ENCODE measurements around the gene CYSRT1. TPM values are rescaled to one million over a fixed set of nuclear protein-coding genes. Genes with fewer than 3 reads are reported as not detected.

The CYSRT1 gene
- total RNA-seq, 4 donors from 2014 or later = 40.2 to 119 (median 67.6) TPM

DNA sequence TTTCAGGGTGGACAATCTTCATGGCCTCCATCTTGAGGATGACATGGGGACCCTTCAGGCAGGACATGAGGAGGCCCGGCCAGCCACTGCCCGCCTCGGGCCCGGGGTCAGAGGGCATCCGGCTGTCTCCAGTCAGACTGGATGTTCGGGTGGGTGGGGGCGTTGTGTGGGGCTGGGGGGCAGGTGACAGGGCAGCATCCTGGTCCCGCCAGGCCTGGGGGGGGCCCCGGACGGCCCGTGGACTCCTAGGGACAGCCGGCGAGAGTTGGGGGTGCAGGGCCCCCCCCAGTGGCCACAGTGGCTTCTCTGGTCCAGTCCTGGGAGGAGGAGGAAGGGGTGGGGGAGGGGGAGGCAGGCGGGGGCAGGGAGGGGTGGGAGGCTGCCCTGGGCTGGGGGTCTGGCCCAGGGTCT, 3.9 kb upstream of the CYSRT1 start:
- no peak for TF ChIP-seq POLR2A (IDR thresholded peaks at IDR 0.05)
- TF ChIP-seq, protein P1, sequence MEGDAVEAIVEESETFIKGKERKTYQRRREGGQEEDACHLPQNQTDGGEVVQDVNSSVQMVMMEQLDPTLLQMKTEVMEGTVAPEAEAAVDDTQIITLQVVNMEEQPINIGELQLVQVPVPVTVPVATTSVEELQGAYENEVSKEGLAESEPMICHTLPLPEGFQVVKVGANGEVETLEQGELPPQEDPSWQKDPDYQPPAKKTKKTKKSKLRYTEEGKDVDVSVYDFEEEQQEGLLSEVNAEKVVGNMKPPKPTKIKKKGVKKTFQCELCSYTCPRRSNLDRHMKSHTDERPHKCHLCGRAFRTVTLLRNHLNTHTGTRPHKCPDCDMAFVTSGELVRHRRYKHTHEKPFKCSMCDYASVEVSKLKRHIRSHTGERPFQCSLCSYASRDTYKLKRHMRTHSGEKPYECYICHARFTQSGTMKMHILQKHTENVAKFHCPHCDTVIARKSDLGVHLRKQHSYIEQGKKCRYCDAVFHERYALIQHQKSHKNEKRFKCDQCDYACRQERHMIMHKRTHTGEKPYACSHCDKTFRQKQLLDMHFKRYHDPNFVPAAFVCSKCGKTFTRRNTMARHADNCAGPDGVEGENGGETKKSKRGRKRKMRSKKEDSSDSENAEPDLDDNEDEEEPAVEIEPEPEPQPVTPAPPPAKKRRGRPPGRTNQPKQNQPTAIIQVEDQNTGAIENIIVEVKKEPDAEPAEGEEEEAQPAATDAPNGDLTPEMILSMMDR (IDR thresholded peaks at IDR 0.05) = no peak
- H3K4me3 ChIP-seq (ENCODE audit: low read depth, poor library complexity, severe bottlenecking) = no peak overlapping the region
- 77 to 81% methylated on average over 6 to 8 of the region's 14 CpGs for WGBS, 2 donors
- DNase-seq (ENCODE audit: low spot score in 2 of 2) = no peak
- intact Hi-C loops (cut with DNase I; ENCODE audit: low total_unique reads) = no loop called here

GRCh38 chr9:137221506-137222111, 3.4 kb upstream of the CYSRT1 start:
- DNase-seq (ENCODE audit: low spot score in 2 of 2) = no peak
- 21 to 27% methylated on average over 9 to 28 of the region's 61 CpGs for WGBS, 2 donors
- H3K4me3 ChIP-seq (ENCODE audit: low read depth, poor library complexity, severe bottlenecking) = no peak overlapping the region
- intact Hi-C loops (cut with DNase I; ENCODE audit: low total_unique reads) = no loop called here
- TF ChIP-seq POLR2A (IDR thresholded peaks at IDR 0.05) = no peak
- TF ChIP-seq, protein P1 (IDR thresholded peaks at IDR 0.05) = no peak

DNA sequence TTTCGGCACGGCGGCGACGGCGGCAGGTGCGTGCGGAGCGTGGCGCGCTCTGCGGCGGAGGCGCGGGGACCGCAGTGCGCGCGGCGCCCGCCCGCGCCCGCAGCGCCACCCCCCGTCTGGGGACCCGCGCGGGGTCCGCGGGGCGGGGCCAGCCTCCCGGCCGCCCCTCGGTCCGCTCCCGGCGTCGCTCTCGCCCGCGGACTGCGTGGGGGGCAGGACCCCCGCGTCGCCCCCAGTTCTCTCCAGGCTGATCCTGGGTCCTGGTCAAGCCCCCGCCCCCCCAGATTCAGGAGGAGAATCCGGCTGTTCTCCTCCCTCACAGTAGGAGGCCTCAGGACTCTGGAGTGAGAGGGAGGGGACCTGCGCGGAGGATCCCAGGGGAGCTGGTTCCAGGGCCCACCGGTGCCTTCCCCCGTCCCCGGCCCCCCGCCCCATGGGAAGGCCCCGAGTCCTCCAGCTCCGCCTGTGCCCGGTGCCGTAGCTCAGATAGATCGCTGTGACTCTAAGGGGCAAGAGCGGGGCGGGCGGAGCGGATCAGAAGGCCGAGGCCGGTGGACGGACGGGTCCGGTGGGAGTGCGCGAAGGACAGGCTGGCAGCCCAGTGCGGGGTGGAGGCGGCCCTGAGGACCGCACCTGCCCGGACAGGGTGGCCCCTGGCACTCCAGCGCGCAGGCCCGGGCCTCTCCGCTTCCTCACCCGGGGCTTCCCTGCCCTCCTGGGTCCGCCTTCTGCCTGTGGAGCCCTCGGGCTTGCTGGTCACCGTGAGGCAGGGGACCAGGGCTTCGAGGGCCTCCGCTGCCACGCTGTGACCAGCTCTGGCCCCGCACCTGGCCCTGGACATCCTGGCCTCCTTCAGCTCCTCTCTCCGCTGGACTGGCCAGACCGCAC, 2.5 kb upstream of the CYSRT1 start, which contains the start of gene RNF208:
Gene RNF208 (minus strand): TSS at position 51 of the 888 bp plus-strand sequence. CDS start 1,028 bp downstream, outside the sequence.
- H3K4me3 ChIP-seq (ENCODE audit: low read depth, poor library complexity, severe bottlenecking) = peak within 1 kb of the TSS; percentile 27
- no peak for TF ChIP-seq POLR2A (IDR thresholded peaks at IDR 0.05)
- TF ChIP-seq, protein P1 (IDR thresholded peaks at IDR 0.05) = no peak
- 5 to 10% methylated on average over 12 to 29 of the region's 88 CpGs for WGBS, 2 donors
- intact Hi-C loops (cut with DNase I; ENCODE audit: low total_unique reads) = no loop called here
- DNase-seq (ENCODE audit: low spot score in 2 of 2) = no peak

DNA sequence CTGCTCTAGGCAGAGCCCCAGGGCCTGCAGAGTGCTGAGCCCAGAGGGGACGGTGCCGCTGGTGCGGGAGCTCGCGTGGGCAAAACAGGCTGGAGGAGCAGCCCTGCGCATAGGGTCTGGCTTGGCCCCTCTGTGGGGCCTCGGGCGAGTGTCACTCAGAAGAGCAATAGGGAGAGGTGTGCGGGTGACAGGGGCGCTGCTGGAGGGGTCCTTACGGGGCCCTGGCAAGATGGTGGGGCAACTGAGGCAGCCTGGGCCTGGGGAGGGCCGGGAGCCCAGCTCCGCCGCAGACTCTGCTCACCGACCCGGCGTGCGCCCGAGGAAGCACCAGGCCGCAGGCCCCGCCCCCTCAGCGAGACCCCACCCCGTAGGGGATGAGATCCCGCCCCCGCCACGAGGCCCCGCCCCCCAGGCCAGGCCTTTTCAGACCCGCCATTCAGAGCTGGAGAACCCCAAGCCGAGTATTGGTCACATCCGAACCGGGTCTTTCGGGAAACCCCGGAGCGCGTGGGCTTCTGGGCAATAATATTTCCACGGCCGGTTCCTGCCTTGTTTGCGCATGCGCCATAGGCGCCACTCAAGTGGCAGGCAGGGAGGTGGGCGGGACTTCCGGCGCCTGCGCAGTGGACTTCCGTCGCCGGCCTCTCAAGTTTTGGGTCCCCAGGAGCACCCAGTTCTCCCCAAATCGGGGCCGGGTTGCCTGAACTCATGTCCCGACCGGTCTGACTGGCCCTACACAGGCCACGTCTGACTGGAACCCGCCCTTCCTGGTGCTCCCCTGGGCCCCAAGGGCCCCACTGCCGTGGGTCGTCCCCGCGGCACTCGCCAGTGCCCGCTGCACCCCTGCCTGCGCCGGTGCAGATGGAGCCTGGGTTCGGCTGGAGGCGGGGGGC, 1.6 kb upstream of the CYSRT1 start:
- peak overlapping the region; percentile 48 for H3K4me3 ChIP-seq (ENCODE audit: low read depth, poor library complexity, severe bottlenecking)
- 1% methylated on average over 31 to 44 of the region's 63 CpGs for WGBS, 2 donors
- peak; percentile 97 to 99 for DNase-seq (ENCODE audit: low spot score in 2 of 2)
- TF ChIP-seq POLR2A (IDR thresholded peaks at IDR 0.05) = no peak
- TF ChIP-seq, protein P1 (IDR thresholded peaks at IDR 0.05) = no peak
- intact Hi-C loops (cut with DNase I; ENCODE audit: low total_unique reads) = no loop called here

GRCh38 chr9:137225699-137226331, 841 bp downstream of the CYSRT1 start:
- WGBS, 2 donors = 65 to 69% methylated on average over 4 to 14 of the region's 21 CpGs
- H3K4me3 ChIP-seq (ENCODE audit: low read depth, poor library complexity, severe bottlenecking) = no peak overlapping the region
- DNase-seq (ENCODE audit: low spot score in 2 of 2) = no peak
- TF ChIP-seq POLR2A (IDR thresholded peaks at IDR 0.05) = no peak
- TF ChIP-seq, protein P1 (IDR thresholded peaks at IDR 0.05) = no peak
- intact Hi-C loops (cut with DNase I; ENCODE audit: low total_unique reads) = loop anchor here (5.0 kb wide), 1 partner anchor 109 kb away; no protein-coding TSS in a partner anchor
